Middle frontal gyrus (tissue), 1 donor: Measurements from ENCODE around the gene MAPK11.
"Not testable (repeated sequence)": the region's sequence is repeated elsewhere in the genome, so short reads cannot be mapped to it uniquely, and the experiment has no call there.

Experiments used
- DNase-seq: peaks from one replicate; pipeline ENCODE4 v3.0.0-alpha.2; 2015; ENCODE audit warnings: low spot score; ENCODE audit errors: extremely low spot score

The MAPK11 gene

DNA sequence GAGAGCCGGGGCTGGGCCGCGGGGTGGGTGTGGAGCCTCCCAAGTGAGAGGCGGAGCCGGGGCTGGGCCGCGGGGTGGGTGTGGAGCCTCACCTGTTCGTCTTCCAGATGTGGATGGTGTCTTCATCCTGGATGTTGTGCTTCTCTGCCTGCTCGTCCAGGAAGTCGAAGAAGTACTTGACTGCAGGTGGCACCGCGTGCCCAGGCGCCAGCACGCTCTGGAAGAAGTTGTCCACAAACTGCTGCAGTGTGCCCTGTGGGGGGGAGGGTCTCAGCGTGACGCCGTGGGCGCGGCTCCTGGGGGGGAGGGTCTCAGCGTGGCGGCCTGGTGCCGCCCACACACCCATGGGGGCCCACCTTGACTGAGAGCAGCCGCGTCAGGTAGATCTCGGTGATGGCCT lies 7.6 kb upstream of the MAPK11 start:
- DNase-seq, result no peak

- peak; percentile 76 for DNase-seq
Measured at GRCh38 chr22:50276143-50276542, 6.0 kb upstream of the MAPK11 start.

- no peak for DNase-seq
Measured at GRCh38 chr22:50275181-50276055, 5.2 kb upstream of the MAPK11 start.

GRCh38 chr22:50274771-50275170 lies 4.6 kb upstream of the MAPK11 start:
- no peak for DNase-seq

DNA sequence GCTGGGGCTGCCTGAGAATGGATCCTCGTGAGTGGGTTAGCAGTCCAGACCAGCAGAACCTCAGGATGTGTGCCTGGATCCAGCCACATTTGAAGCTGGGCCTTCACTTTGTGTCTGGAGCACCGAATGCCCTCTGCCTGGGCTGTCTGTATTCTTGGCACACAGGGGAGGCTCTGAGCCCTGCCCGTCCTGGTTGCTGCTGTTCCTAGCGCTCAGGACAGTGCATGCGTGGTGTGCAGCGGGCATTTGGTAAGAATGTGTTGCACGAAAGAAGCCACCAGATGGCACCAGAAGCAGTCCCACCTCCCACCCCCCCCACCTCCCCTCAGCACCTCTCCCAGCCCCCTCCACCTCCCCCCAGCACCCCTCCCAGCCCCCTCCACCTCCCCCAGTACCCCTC lies 4.1 kb upstream of the MAPK11 start:
- peak; percentile 60 for DNase-seq

DNA sequence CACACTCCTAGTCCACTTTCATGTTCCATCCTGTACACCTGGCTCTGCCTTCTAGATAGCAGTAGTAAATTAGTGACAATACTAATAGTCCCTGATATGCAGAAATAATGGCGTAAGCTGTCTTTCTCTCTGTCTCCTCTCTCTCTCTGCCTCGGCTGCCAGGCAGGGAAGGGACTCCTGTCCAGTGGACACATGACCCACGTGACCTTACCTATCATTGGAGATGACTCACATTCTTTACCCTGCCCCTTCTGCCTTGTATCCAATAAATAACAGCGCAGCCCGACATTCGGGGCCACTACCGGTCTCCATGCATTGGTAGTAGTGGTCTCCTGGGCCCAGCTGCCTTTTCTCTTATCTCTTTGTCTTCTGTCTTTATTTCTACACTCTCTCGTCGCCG lies 3.6 kb upstream of the MAPK11 start:
- DNase-seq, result not testable (repeated sequence)

DNA sequence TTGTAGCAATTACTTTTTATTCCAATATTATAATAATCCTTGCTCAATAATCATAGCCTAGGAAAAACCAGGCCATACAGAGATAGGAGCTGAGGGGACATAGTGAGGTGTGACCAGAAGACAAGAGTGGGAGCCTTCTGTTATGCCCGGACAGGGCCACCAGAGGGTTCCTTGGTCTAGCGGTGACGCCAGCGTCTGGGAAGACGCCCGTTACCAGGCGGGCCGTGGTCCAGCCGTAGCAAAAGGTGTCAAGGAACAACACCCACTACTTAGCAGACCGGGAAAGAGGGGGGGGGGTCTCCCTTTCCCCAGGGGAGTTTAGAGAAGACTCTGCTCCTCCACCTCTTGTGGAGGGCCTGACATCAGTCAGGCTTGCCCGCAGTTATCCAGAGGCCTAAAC lies 3.2 kb upstream of the MAPK11 start:
- not testable (repeated sequence) for DNase-seq

GRCh38 chr22:50272044-50272802 lies 2.0 kb upstream of the MAPK11 start:
- no peak for DNase-seq

DNA sequence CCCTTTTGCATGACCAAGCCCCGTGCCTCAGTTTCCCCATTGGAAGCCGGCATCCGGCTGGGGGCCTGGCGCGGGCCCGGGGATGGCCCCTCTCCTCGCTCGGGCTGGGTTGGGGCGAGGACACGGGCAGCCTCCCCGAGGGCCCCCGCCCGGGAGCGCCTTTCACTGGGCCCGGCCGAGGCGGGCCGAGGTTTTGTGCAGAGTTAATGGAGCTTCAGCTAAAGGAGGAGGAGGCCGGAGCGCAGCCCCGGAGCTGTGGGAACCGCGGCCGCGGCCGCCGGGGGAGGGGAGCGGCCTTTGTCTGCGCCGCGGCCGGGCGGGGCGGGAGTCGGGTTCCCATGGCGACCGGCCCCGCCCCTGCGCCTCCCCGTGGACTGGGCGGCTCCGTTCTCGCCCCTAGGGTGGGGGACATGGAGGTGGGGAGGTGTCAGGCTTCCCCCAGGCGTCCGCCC lies 1.4 kb upstream of the MAPK11 start:
- peak; percentile 56 for DNase-seq

- DNase-seq, result no peak
Measured at GRCh38 chr22:50270666-50271394, 650 bp upstream of the MAPK11 start.

DNA sequence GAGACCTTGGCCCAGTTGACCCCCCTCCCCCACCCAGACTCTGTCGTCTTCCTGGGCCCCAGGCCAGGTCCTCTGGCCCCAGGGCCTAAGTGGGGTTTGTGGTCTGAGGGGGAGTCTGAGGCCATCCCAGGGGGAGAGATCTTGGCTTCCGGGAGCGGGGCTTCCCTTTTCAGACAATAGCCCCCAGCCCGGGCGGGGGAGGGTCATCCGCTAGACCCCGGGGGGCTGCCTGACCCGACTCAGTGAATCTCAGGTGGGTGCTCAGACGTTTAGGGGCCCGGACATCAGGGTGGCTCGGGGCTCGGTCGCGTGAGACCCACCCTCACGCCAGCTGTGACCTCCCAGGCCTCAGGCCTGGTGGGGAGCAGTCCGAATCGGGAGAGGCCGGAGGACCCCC lies 609 bp downstream of the MAPK11 start:
- no peak for DNase-seq

DNA sequence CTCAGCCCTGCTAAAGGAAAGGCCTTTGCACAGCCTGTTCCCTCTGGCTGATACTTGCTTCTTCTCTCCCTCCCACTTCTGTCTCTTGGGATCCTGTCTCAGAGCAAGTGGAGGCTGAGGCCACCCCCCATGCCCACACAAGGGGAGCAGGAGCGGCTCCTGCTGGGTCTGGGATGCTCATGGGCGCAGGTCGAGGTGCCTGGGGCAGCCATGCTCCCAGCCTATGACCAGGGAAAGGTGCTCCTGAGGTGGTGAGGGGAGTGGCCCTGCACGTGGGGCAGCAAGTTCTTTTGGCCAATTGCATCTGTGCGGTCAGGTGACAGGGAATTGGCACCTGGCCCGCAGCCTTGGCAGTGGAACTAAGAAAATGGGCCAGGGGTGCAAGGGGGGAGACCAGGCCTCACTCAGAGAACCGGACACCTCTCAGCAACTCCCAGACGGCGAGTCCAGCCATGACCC lies 1.5 kb downstream of the MAPK11 start:
- DNase-seq, result no peak

DNA sequence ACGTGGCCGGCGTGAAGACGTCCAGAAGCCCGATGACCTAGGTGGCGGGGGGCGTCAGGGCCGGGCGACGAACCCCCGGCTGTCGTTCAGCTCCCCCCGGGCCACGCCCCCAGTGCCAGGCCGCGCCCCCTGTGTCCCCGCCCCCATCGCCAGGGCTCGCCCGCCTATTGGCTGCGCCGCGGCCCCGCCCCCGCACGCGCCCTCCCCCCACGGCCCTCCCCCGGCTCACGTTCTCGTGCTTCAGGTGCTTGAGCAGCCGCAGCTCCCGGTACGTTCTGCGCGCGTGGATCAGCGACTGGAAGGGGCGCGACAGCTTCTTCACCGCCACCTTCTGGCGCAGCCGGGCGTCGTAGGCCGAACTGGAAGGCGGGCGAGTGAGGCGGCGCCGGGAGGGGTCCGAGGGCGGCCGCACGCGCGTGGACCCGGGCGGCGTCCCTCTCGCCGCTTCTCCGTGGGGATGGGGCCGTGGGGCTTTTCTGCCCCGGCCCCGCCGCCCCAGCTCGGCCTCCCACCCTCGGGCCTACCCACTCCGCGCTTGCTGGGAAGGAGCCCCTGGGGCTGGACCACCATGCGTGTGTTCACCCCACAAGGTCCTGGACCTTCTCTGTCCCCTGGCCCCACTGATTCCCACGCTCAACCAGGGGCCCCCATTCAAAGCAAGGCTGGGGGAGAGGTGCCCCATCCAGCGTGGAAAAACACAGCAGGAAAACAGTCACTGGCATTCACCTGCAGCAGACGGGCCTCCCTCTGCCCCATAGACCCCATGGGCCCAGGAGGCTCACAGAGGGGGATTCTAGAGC lies 2.4 kb downstream of the MAPK11 start:
- no peak for DNase-seq

- no peak for DNase-seq
Measured at GRCh38 chr22:50266994-50267393, 3.2 kb downstream of the MAPK11 start.

DNA sequence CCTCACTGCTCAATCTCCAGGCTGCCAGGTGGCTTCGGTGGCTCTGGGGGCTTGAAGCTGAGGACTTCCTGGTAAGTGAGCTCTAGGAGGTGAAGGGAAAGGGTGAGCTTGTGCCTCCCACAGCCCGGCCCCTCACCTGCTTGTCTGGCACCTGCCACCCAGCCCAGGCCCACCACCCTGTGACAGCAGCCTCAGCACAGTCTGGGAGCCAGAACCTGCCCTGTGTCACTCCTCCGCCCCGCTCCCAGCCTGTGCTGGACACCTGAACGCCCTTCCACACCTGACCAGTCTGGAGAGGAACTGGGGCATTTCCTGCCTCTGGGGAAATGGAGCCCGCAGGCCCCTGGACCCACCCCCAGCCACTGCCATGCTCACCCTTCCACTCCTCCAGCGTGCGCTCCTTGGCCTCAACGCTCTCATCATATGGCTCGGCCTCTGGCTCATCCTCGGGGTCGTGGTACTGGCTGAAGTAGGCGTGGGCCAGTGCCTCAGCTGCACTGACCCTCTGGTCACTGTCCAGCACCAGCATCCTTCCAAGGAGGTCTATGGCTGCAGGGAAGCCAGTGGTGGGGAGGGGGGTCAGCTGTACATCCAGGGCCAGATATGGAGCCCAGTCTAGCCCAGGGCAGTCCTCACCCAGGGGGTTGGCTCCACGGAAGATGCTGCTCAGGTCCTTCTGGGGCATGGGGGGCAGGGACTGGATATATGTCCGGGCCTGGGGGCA lies 5.1 kb downstream of the MAPK11 start:
- no peak for DNase-seq

- no peak for DNase-seq
Measured at GRCh38 chr22:50264104-50264745, 6.0 kb downstream of the MAPK11 start.

DNA sequence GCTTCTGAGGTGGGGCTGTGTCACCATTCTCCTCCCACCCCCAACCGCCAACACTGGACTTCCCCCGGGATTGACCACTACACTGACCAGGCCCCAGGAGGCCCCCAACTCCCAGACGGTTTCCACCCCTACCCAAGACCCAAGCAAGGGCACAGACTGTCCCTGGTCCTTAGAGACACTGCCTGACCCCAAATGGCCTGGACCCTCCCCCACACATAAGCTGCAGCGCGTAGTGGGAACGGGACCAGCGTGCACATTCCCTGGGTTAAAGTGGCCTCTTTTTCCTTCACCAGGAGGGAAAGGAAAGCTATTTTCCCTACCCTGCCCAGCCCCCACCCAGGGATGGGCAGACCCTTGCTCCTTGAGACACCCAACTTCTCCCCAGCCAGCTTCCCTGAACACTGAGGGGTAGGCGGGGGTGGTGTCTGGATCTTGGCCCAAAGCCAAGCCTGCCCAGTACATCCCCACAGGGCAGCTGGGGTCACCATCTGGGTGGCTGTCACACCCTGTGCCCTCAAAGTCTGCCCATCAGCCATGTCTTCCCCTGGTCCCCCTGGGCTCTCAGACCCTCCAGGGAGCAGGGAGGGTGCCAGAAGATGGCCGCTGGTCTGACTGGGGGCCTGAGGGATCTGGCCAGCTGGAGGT lies 7.1 kb downstream of the MAPK11 start:
- DNase-seq, result no peak

GRCh38 chr22:50262460-50262911 lies 7.7 kb downstream of the MAPK11 start:
- DNase-seq, result no peak
